Keratinocyte (primary cell): ENCODE data around the gene B4GALNT3. TPM values are rescaled to one million over a fixed set of nuclear protein-coding genes. Genes with fewer than 3 reads are reported as not detected.

Experiments
- DNase-seq: peaks from one replicate; pipeline ENCODE4 v3.0.0-alpha.2; 2011; ENCODE audit warnings: low read depth, missing footprints, low spot score
- FAIRE-seq: peaks from 2 replicates; lab custom pipeline; 2011; peaks lifted over from hg19 to GRCh38; lab: Jason Lieb, UNC
- H2AFZ ChIP-seq: 2 replicates; pipeline ENCODE4 v1.6.0; 2012; ENCODE audit warnings: low read length, control low read depth, inconsistent platforms; ENCODE audit not compliant: control insufficient read depth
- H3K27ac ChIP-seq: 2 replicates; pipeline ENCODE4 v1.5.1; 2011; ENCODE audit warnings: low read length; ENCODE audit not compliant: control insufficient read depth, insufficient read depth
- H3K27me3 ChIP-seq: 3 replicates; pipeline ENCODE4 v1.6.0; 2011; ENCODE audit warnings: low read length; ENCODE audit not compliant: control insufficient read depth, insufficient read depth; ENCODE audit errors: extremely low read depth
- H3K36me3 ChIP-seq, 2 experiments: 2 replicates in 1 of 2; 3 replicates in 1 of 2; pipeline ENCODE4 v1.5.1; 2011; ENCODE audit warnings: low read length in 2 of 2, mild to moderate bottlenecking in 1 of 2; ENCODE audit not compliant: control insufficient read depth in 2 of 2, insufficient read depth in 2 of 2; ENCODE audit errors: extremely low read depth in 1 of 2
- H3K4me1 ChIP-seq: 3 replicates; pipeline ENCODE4 v1.5.1; 2011; ENCODE audit warnings: low read length; ENCODE audit not compliant: control insufficient read depth, insufficient read depth; ENCODE audit errors: extremely low read depth
- H3K4me2 ChIP-seq: 3 replicates; pipeline ENCODE4 v1.6.0; 2011; ENCODE audit warnings: low read depth, low read length; ENCODE audit not compliant: control insufficient read depth, insufficient read depth; ENCODE audit errors: extremely low read depth
- H3K4me3 ChIP-seq, 3 experiments: fragments of 200-600 bp in 1 of 3; sonication (generic) in 1 of 3; 2 replicates in 2 of 3; 3 replicates in 1 of 3; pipeline ENCODE4 v1.5.1; 2011 to 2016; ENCODE audit warnings: low read length in 3 of 3, mild to moderate bottlenecking in 3 of 3, control low read depth in 2 of 3, inconsistent platforms in 1 of 3, low read depth in 1 of 3, mixed read lengths in 1 of 3, mixed run types in 1 of 3, moderate library complexity in 1 of 3; ENCODE audit not compliant: control insufficient read depth in 2 of 3, insufficient read depth in 2 of 3; ENCODE audit errors: extremely low read depth in 1 of 3
- H3K79me2 ChIP-seq: 2 replicates; pipeline ENCODE4 v1.6.0; 2012; ENCODE audit warnings: low read length; ENCODE audit not compliant: control insufficient read depth, insufficient read depth
- H3K9ac ChIP-seq: 3 replicates; pipeline ENCODE4 v1.6.0; 2011; ENCODE audit warnings: low read length; ENCODE audit not compliant: control insufficient read depth, insufficient read depth; ENCODE audit errors: extremely low read depth
- H3K9me1 ChIP-seq: 3 replicates; pipeline ENCODE4 v1.6.0; 2011; ENCODE audit warnings: low read length; ENCODE audit not compliant: control insufficient read depth, insufficient read depth; ENCODE audit errors: extremely low read depth
- H3K9me3 ChIP-seq: 2 replicates; pipeline ENCODE4 v1.5.1; 2012; ENCODE audit warnings: low read depth, low read length; ENCODE audit not compliant: control insufficient read depth
- H4K20me1 ChIP-seq: 3 replicates; pipeline ENCODE4 v1.6.0; 2011; ENCODE audit warnings: low read length; ENCODE audit not compliant: control insufficient read depth, insufficient read depth; ENCODE audit errors: extremely low read depth
- CTCF ChIP-seq, 3 experiments: IDR thresholded peaks in 1 of 3; conservative IDR thresholded peaks in 1 of 3; optimal IDR thresholded peaks in 1 of 3; 2 replicates in 2 of 3; 3 replicates in 1 of 3; pipeline versions ENCODE3 to v1.5.1; 2011; ENCODE audit warnings: low read length in 3 of 3, mild to moderate bottlenecking in 3 of 3, moderate library complexity in 2 of 3, control low read depth in 1 of 3, inconsistent platforms in 1 of 3; ENCODE audit not compliant: insufficient read depth in 2 of 3; ENCODE audit errors: extremely low read depth in 1 of 3
- EZH2 ChIP-seq: IDR thresholded peaks from one replicate; pipeline ENCODE4 v1.6.1; 2012; ENCODE audit warnings: inconsistent platforms, mild to moderate bottlenecking, low read length, moderate library complexity
- dilution Hi-C: fragments of 300-500 bp; cut with MboI; formaldehyde crosslinking; loops from one replicate; pipeline ENCODE4 v1.7.0; 2020; ENCODE audit warnings: low sequenced_read_pairs; ENCODE audit not compliant: extremely low pct_ligation_motif_present
- polyA plus RNA-seq, 5 experiments: library from polyadenylated mRNA; depleted of rRNA in 3 of 5; stranded (reverse) in 3 of 5; stranded (forward) in 1 of 5; unstranded in 1 of 5; fragments of >200 nt; gene quantifications; 1 replicate in 1 of 5; 2 replicates in 3 of 5; 3 replicates in 1 of 5; pipeline versions ENCODE4 v1.2.1 to v1.2.3, GENCODE V29; 2011 to 2012; ENCODE audit warnings: missing spikeins in 2 of 5, low read depth in 1 of 5, low replicate concordance in 1 of 5

B4GALNT3 gene
- polyA plus RNA-seq, 1 donor (not counting 4 experiments of a cell fraction or from before 2014, with no cell fraction given) = 7.5 TPM

GRCh38 chr12:569091-569676 lies 109.4 kb downstream of the B4GALNT3 start:
- H3K9ac ChIP-seq = no peak overlapping the region
- H3K9me1 ChIP-seq = no peaks in the 10 kb centered on the region
- H3K79me2 ChIP-seq = no peaks in the 10 kb centered on the region
- dilution Hi-C loops = no loop called here
- H3K27ac ChIP-seq = no peak overlapping the region
- H3K36me3 ChIP-seq = no peaks in the 10 kb centered on the region
- H3K9me3 ChIP-seq = no peaks in the 10 kb centered on the region
- FAIRE-seq = no peak
- H3K27me3 ChIP-seq = no peaks in the 10 kb centered on the region
- DNase-seq = no peak
- H3K4me1 ChIP-seq = peaks cover 27% of the 10 kb centered on the region
- H4K20me1 ChIP-seq = no peaks in the 10 kb centered on the region
- H2AFZ ChIP-seq = peak overlapping the region; percentile 59
- TF ChIP-seq CTCF (optimal IDR thresholded peaks at IDR 0.05 in 1 of 3, IDR thresholded peaks at IDR 0.05 in 1 of 3, conservative IDR thresholded peaks at IDR 0.05 in 1 of 3; ENCODE audit: extremely low read depth in 1 of 3, insufficient read depth in 2 of 3, low read length in 3 of 3) (no peak), EZH2 (no peak)
- peak overlapping the region in 1 of 3 experiments; percentile 81 for H3K4me3 ChIP-seq
- H3K4me2 ChIP-seq = peak overlapping the region; percentile 95

- Histone ChIP-seq H3K4me3 (peak overlapping the region; percentile 49 to 81 (median 65)), H4K20me1 (no peaks in the 10 kb centered on the region), H2AFZ (peak overlapping the region; percentile 82), H3K4me2 (peak overlapping the region; percentile 95), H3K9me3 (no peaks in the 10 kb centered on the region), H3K9me1 (no peaks in the 10 kb centered on the region), H3K27ac (peak overlapping the region; percentile 82), H3K4me1 (peaks cover 33% of the 10 kb centered on the region), H3K36me3 (no peaks in the 10 kb centered on the region), H3K79me2 (no peaks in the 10 kb centered on the region), H3K27me3 (no peaks in the 10 kb centered on the region), H3K9ac (peak overlapping the region; percentile 75)
- no peak for DNase-seq
- dilution Hi-C loops = no loop called here
- TF ChIP-seq EZH2 (no peak), CTCF (optimal IDR thresholded peaks at IDR 0.05 in 1 of 3, IDR thresholded peaks at IDR 0.05 in 1 of 3, conservative IDR thresholded peaks at IDR 0.05 in 1 of 3; ENCODE audit: extremely low read depth in 1 of 3, insufficient read depth in 2 of 3, low read length in 3 of 3) (peak; percentile 62 to 99 (median 95))
- FAIRE-seq = no peak
Measured at GRCh38 chr12:569803-570434, 110.2 kb downstream of the B4GALNT3 start.
